OCI-LY3 (cell line): ENCODE measurements around the gene CD247.

Source experiments
- H2AFZ ChIP-seq: fragments of 200-600, 300-600 bp; shearing (Covaris generic); 2 replicates; pipeline ENCODE4 v1.6.0; 2014; ENCODE audit warnings: antibody characterized with exemption, low read depth, low read length
- H3K27ac ChIP-seq: fragments of 200-600, 300-600 bp; sonication (generic); 2 replicates; pipeline ENCODE4 v1.5.1; 2014; ENCODE audit warnings: mild to moderate bottlenecking, low read length, moderate library complexity, mixed read lengths
- H3K27me3 ChIP-seq: fragments of 200-600, 300-600 bp; sonication (generic); 2 replicates; pipeline ENCODE4 v1.6.1; 2014; ENCODE audit warnings: low read depth, low read length, mixed read lengths
- H3K36me3 ChIP-seq: fragments of 200-600, 300-600 bp; sonication (generic); replicated peaks from 2 replicates; pipeline ENCODE3; 2014; ENCODE audit warnings: low read depth, low read length, mixed read lengths
- H3K4me1 ChIP-seq: fragments of 300-600, 200-600 bp; sonication (generic); 2 replicates; pipeline ENCODE4 v1.6.1; 2014; ENCODE audit warnings: low read length, mixed read lengths
- H3K4me2 ChIP-seq: fragments of 200-600, 300-600 bp; sonication (generic); 2 replicates; pipeline ENCODE4 v1.6.1; 2014; ENCODE audit warnings: low read length, mixed read lengths
- H3K4me3 ChIP-seq: fragments of 300-600, 200-600 bp; sonication (generic); 2 replicates; pipeline ENCODE4 v1.5.1; 2014; ENCODE audit warnings: antibody characterized with exemption, mild to moderate bottlenecking, low read length, moderate library complexity
- H3K79me2 ChIP-seq: fragments of 300-600, 200-600 bp; shearing (Covaris generic); 2 replicates; pipeline ENCODE4 v1.6.1; 2014; ENCODE audit warnings: mild to moderate bottlenecking, low read length, mixed read lengths
- H3K9ac ChIP-seq: fragments of 300-600, 200-600 bp; shearing (Covaris generic); 2 replicates; pipeline ENCODE4 v1.6.0; 2014; ENCODE audit warnings: mild to moderate bottlenecking, low read length, moderate library complexity
- H3K9me3 ChIP-seq: fragments of 200-600, 300-600 bp; shearing (Covaris generic); 2 replicates; pipeline ENCODE4 v1.6.1; 2014; ENCODE audit warnings: low read length, mixed read lengths; ENCODE audit not compliant: insufficient read depth
- H4K20me1 ChIP-seq: fragments of 200-600, 300-600 bp; sonication (generic); 2 replicates; pipeline ENCODE4 v1.6.1; 2016; ENCODE audit warnings: low read length, mixed read lengths; ENCODE audit not compliant: insufficient read depth
- CTCF ChIP-seq: fragments of 200-600, 300-600 bp; sonication (generic); IDR thresholded peaks from 2 replicates; pipeline ENCODE4 v1.5.1; 2014; ENCODE audit warnings: antibody characterized with exemption, low read length, low read depth
- EZH2phosphoT487 ChIP-seq: fragments of 200-600 bp; shearing (Covaris generic); IDR thresholded peaks from 2 replicates; pipeline ENCODE4 v1.6.1; 2018; ENCODE audit warnings: antibody characterized with exemption, mixed run types, low read depth

CD247 gene

GRCh38 chr1:167482184-167482583 lies 36.1 kb downstream of the CD247 start:
- Histone ChIP-seq H2AFZ (no peak overlapping the region), H3K4me3 (no peak overlapping the region), H3K79me2 (no peaks in the 10 kb centered on the region), H3K9ac (no peak overlapping the region), H3K9me3 (no peaks in the 10 kb centered on the region), H3K27ac (no peak overlapping the region), H3K4me1 (no peaks in the 10 kb centered on the region), H4K20me1 (no peaks in the 10 kb centered on the region), H3K27me3 (peaks cover 35% of the 10 kb centered on the region), H3K4me2 (no peak overlapping the region), H3K36me3 (no peaks in the 10 kb centered on the region)
- TF ChIP-seq EZH2phosphoT487 (no peak), CTCF (no peak)

- H3K27me3 ChIP-seq: peaks cover 31% of the 10 kb centered on the region
- H3K4me3 ChIP-seq: no peak overlapping the region
- H3K4me1 ChIP-seq: no peaks in the 10 kb centered on the region
- no peaks in the 10 kb centered on the region for H4K20me1 ChIP-seq
- no peak overlapping the region for H3K4me2 ChIP-seq
- H2AFZ ChIP-seq: no peak overlapping the region
- H3K9me3 ChIP-seq: no peaks in the 10 kb centered on the region
- H3K9ac ChIP-seq: no peak overlapping the region
- no peaks in the 10 kb centered on the region for H3K79me2 ChIP-seq
- H3K27ac ChIP-seq: no peak overlapping the region
- TF ChIP-seq EZH2phosphoT487: no peak
- TF ChIP-seq CTCF: no peak
- H3K36me3 ChIP-seq: no peaks in the 10 kb centered on the region
Observed at GRCh38 chr1:167479331-167479979, 38.9 kb downstream of the CD247 start.

GRCh38 chr1:167477986-167478385 lies 40.3 kb downstream of the CD247 start:
- no peaks in the 10 kb centered on the region for H3K79me2 ChIP-seq
- peaks cover 45% of the 10 kb centered on the region for H3K27me3 ChIP-seq
- H3K9me3 ChIP-seq: no peaks in the 10 kb centered on the region
- no peaks in the 10 kb centered on the region for H4K20me1 ChIP-seq
- no peak for TF ChIP-seq CTCF
- TF ChIP-seq EZH2phosphoT487: no peak
- H3K27ac ChIP-seq: no peak overlapping the region
- H3K4me2 ChIP-seq: no peak overlapping the region
- H2AFZ ChIP-seq: no peak overlapping the region
- H3K4me1 ChIP-seq: no peaks in the 10 kb centered on the region
- H3K4me3 ChIP-seq: no peak overlapping the region
- no peak overlapping the region for H3K9ac ChIP-seq
- H3K36me3 ChIP-seq: no peaks in the 10 kb centered on the region

GRCh38 chr1:167476061-167476460 lies 42.3 kb downstream of the CD247 start:
- Histone ChIP-seq H2AFZ (no peak overlapping the region), H3K4me1 (no peaks in the 10 kb centered on the region), H3K36me3 (no peaks in the 10 kb centered on the region), H3K4me3 (no peak overlapping the region), H3K4me2 (no peak overlapping the region), H3K79me2 (no peaks in the 10 kb centered on the region), H3K9ac (no peak overlapping the region), H3K27ac (no peak overlapping the region), H3K27me3 (peaks cover 52% of the 10 kb centered on the region), H3K9me3 (no peaks in the 10 kb centered on the region), H4K20me1 (no peaks in the 10 kb centered on the region)
- TF ChIP-seq EZH2phosphoT487: no peak
- no peak for TF ChIP-seq CTCF
